DMS153 treated with DMSO at 0.1 percent for 48 hours (cell line): ENCODE measurements around the gene ALK.

Experiments
- DNase-seq: peaks from one replicate; lab custom pipeline; 2025; ENCODE audit not compliant: unreplicated experiment; lab: John Stamatoyannopoulos, UW

ALK gene

DNA sequence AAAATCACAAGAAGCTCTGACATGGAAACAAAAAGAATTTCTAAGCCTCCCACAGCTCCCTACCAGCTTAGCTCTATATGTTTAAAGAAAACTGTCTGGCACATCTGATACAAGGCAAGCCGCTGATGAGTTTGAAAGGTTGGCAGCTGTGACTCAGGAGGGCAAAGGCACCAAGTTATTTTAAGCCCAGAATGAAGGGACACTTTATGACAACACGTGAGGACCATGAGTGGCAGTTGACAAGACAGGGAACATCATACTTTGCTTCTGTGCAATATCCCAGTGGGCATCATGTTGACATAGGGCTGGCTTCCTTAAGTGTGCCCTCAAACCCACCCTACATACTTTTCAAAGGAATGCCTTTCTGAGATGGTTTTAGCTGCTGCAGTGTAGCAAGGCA, 533.3 kb downstream of the ALK start:
- no peak for DNase-seq

- DNase-seq: no peak
Measured at GRCh38 chr2:29382486-29382885, 538.9 kb downstream of the ALK start.

GRCh38 chr2:29377788-29378187, 543.6 kb downstream of the ALK start:
- DNase-seq: no peak

DNA sequence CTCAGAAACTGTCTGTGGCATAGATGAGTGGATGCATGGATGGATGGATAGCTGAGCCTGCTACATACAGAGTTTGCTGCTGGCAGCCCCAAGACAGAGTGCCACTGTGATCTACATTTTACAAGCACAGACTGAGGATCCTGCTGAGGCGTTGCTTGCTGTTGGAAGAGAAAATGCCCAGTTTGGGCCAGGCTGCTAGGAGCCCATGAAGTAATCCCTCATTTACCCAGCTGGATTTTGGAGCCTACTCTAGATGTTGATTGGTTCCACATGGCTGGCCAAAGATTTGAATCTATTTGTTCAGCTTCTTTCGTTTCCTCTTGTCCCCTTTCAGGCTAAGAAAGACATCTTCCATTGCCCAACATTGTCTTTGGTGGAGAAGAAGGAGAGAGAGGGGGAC, 544.8 kb downstream of the ALK start:
- DNase-seq: no peak

DNA sequence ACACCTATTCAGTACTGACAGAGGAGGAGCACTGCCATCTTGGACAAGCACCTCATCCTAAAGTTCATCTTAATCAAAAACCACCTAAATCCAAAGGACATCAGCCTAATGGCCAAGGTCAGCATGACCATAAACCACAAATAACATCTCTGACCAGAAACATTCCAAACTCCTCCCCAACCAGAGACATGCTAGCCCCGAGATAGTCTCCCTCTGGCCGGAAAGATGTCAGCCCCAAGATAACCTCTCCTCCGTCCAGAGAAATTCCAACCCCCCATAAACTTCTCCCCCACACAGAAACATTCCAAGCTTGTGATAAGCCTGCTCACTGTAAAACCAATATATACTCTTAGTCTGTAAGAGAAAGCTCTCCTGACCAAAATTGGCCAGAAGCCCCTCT, 545.5 kb downstream of the ALK start:
- DNase-seq: no peak

GRCh38 chr2:29374823-29375222, 546.6 kb downstream of the ALK start:
- no peak for DNase-seq

- no peak for DNase-seq
Measured at GRCh38 chr2:29373870-29374269, 547.5 kb downstream of the ALK start.

- DNase-seq: no peak
Measured at GRCh38 chr2:29372185-29372584, 549.2 kb downstream of the ALK start.

GRCh38 chr2:29370581-29371125, 550.7 kb downstream of the ALK start:
- DNase-seq: no peak

DNA sequence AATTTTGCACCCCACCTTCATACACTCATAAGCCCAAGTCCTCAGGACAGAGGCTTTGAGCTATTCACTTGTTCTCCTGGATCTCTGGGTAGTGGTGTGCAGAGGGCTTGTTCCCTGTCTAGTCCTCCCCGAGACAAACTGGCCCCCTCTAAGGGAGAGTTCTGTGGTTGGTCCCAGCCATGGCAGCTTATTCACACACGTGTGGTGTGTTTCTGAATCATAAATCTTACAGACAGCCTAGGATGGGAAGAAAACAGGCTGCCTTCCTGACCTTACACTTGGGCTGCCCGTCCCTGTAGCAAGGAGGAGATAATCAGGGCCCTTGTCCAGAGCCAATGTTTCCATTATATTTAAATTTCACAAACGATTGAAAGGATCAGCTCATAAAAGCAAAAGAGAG, 551.2 kb downstream of the ALK start:
- no peak for DNase-seq

- no peak for DNase-seq
Measured at GRCh38 chr2:29368659-29369040, 552.7 kb downstream of the ALK start.

- no peak for DNase-seq
Measured at GRCh38 chr2:29367986-29368658, 553.3 kb downstream of the ALK start.

DNA sequence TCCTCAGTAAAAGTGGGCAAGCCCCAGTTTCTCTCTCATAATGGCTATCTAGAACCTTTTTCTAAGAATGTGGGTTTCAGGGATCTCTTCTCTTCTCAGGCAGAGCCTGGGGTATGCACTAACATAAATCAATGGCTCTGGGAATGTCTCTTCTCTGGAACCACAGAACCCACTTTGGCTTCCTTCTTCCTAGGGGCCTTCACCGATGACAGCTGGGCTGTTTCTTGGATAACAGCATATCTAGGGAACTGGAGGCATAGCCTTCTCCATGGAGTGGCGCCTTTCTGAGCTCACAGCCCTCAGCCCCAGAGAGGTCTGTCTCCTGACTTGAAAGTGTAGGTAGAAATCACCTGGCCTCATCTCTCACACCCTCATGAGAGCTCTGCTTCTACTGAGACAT, 558.3 kb downstream of the ALK start:
- no peak for DNase-seq

GRCh38 chr2:29361231-29361630, 560.2 kb downstream of the ALK start:
- DNase-seq: no peak

DNA sequence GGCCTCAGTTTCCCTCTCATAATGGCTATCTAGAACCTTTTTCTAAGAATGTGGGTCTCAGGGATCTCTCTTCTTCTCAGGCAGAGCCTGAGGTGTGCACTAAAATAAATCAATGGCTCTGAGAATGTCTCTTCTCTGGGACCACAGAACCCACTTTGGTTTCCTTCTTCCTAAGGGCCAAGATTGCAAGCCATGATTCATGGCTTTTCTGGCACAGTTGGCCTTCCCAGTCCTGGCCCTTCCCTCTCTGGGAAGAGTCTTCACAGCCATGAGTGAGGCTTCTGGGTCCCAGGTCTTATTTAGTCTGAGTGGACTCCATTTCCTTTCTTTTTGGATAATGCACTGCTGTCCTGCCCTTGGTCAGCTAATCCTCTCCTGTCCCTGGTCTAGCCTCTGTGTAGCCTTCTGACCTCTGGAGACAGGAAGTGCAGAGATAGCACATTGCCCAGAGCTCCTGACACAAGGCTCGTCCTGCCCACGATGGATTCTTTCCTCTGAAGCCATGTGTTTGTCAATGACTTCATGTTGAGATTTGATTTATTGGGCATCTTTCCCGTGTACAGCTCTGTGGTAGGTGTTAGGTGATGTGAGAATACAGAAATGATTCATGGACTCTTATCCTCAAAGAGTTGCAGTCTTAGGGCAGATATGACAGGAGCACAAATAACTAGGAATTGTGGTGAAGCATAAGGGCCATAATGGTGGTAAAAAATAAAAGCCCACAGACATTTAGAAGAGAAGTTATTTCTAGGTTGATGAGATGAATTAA, 561.2 kb downstream of the ALK start:
- no peak for DNase-seq

GRCh38 chr2:29353403-29353991, 567.9 kb downstream of the ALK start:
- DNase-seq: no peak

GRCh38 chr2:29351916-29352591, 569.3 kb downstream of the ALK start:
- no peak for DNase-seq

- no peak for DNase-seq
Measured at GRCh38 chr2:29351248-29351647, 570.1 kb downstream of the ALK start.

- DNase-seq: no peak
Measured at GRCh38 chr2:29349316-29350030, 571.9 kb downstream of the ALK start.

- no peak for DNase-seq
Measured at GRCh38 chr2:29347774-29348461, 573.5 kb downstream of the ALK start.
